GM12878 (cell line): Measurements from ENCODE around the gene ADCY5.

ENCODE experiments used
- CBX3 ChIP-seq: fragments of 200-600 bp; sonication (generic); IDR thresholded peaks from 2 replicates; pipeline ENCODE4 v1.6.1; 2016; ENCODE audit warnings: low read depth, borderline replicate concordance
- CREB1 ChIP-seq: IDR thresholded peaks from 2 replicates; pipeline ENCODE4 v1.6.1; 2012; ENCODE audit warnings: low read depth, mild to moderate bottlenecking, inconsistent platforms
- CTCF ChIP-seq, 3 experiments: IDR thresholded peaks in 2 of 3; conservative IDR thresholded peaks in 1 of 3; 2 replicates each; pipeline ENCODE4 v1.5.1; 2011; ENCODE audit warnings: low read depth in 3 of 3, low read length in 3 of 3, mild to moderate bottlenecking in 3 of 3, control low read depth in 2 of 3, moderate library complexity in 2 of 3, inconsistent platforms in 1 of 3, mixed read lengths in 1 of 3; ENCODE audit not compliant: control insufficient read depth in 2 of 3, insufficient read depth in 1 of 3; ENCODE audit errors: extremely low read depth in 1 of 3
- FOXM1 ChIP-seq: IDR thresholded peaks from 2 replicates; pipeline ENCODE4 v1.6.1; 2012; ENCODE audit warnings: low read depth, mild to moderate bottlenecking, inconsistent platforms, low read length, moderate library complexity
- HCFC1 ChIP-seq: fragments of 150-350 bp; IDR thresholded peaks from 2 replicates; pipeline ENCODE4 v1.6.1; 2014; ENCODE audit warnings: low read length
- MYC ChIP-seq: IDR thresholded peaks from 2 replicates; pipeline ENCODE4 v1.6.1; 2011; ENCODE audit warnings: mild to moderate bottlenecking, low read length, moderate library complexity, inconsistent platforms; ENCODE audit not compliant: insufficient read depth, insufficient replicate concordance, insufficient read length, severe bottlenecking
- NR2C2 ChIP-seq: IDR thresholded peaks from 2 replicates; pipeline ENCODE4 v1.6.1; 2011; ENCODE audit warnings: borderline replicate concordance, low read depth; ENCODE audit not compliant: control insufficient read depth, insufficient read length
- POLR2AphosphoS5 ChIP-seq: IDR thresholded peaks from 2 replicates; pipeline ENCODE4 v1.6.1; 2011; ENCODE audit warnings: mild to moderate bottlenecking, low read length, inconsistent platforms
- SMC3 ChIP-seq: IDR thresholded peaks from 2 replicates; pipeline ENCODE4 v1.6.1; 2011; ENCODE audit warnings: low read length, improper control_type of control experiment, borderline replicate concordance
- SUZ12 ChIP-seq: fragments of 200-600 bp; sonication (generic); IDR thresholded peaks from one replicate; pipeline ENCODE4 v1.6.1; 2018; ENCODE audit warnings: antibody characterized with exemption, mild to moderate bottlenecking; ENCODE audit not compliant: unreplicated experiment
- TARDBP ChIP-seq: IDR thresholded peaks from 2 replicates; pipeline ENCODE4 v1.6.1; 2016; ENCODE audit warnings: borderline replicate concordance
- ZBTB33 ChIP-seq: fragments of 450-650 bp; IDR thresholded peaks from 2 replicates; pipeline ENCODE4 v1.6.1; 2017; ENCODE audit warnings: mild to moderate bottlenecking
- ZNF687 ChIP-seq: fragments of 450-650 bp; IDR thresholded peaks from 2 replicates; pipeline ENCODE4 v1.6.1; 2017; ENCODE audit warnings: mild to moderate bottlenecking, moderate library complexity

GRCh38 chr3:123404391-123404790 lies 44.5 kb downstream of the ADCY5 start:
- TF ChIP-seq TARDBP (no peak), MYC (no peak), NR2C2 (no peak), CTCF (IDR thresholded peaks at IDR 0.05 in 2 of 3, conservative IDR thresholded peaks at IDR 0.05 in 1 of 3; ENCODE audit: control insufficient read depth in 2 of 3, extremely low read depth in 1 of 3, insufficient read depth in 1 of 3, low read depth in 3 of 3, low read length in 3 of 3) (no peak), ZBTB33 (no peak), SUZ12 (no peak), CREB1 (no peak), FOXM1 (no peak), CBX3 (no peak), HCFC1 (no peak), POLR2AphosphoS5 (no peak), ZNF687 (no peak), SMC3 (no peak)
